Measurements from ENCODE around the gene EYS. TPM values are rescaled to one million over a fixed set of nuclear protein-coding genes. Genes with fewer than 3 reads are reported as not detected.

Gene EYS
- polyA plus RNA-seq, 2 of the 4 experiments (the other 2 are of a cell fraction), result 0.03 to 0.06 TPM

GRCh38 chr6:63807056-63807455 is 1900.0 kb downstream of the EYS start:
- Histone ChIP-seq H3K4me1 (peaks cover 31% of the 10 kb centered on the region), H3K9me3 (no peaks in the 10 kb centered on the region), H3K4me2 (peak overlapping the region; percentile 77), H3K27ac (peak overlapping the region; percentile 72 to 85), H3K4me3 (no peak overlapping the region)
- CTCF ChIA-PET, result no interaction called here
- TF ChIP-seq MYC (IDR thresholded peaks at IDR 0.05; ENCODE audit: borderline replicate concordance, low read length) (no peak), PBX3 (IDR thresholded peaks at IDR 0.05) (no peak), EP300 (IDR thresholded peaks at IDR 0.05) (no peak), MAX (IDR thresholded peaks at IDR 0.05) (no peak), POLR2AphosphoS2 (conservative IDR thresholded peaks at IDR 0.05; ENCODE audit: low read length) (no peak), E2F6 (IDR thresholded peaks at IDR 0.05; ENCODE audit: borderline replicate concordance, low read depth) (no peak), JUNB (IDR thresholded peaks at IDR 0.05) (no peak), RARB (CRISPR knock-in tag; IDR thresholded peaks at IDR 0.05) (no peak)
- ATAC-seq, result no peak
- POLR2A ChIA-PET, result interaction anchor here (0.7 kb wide), 1 partner anchor 33 kb away, joined by 3 read pairs; no protein-coding TSS in a partner anchor
- DNase-seq (ENCODE audit: low read depth in 1 of 2, low spot score in 1 of 2), result peak in 1 of 2 experiments; percentile 23
- FAIRE-seq, result no peak
- 45% methylated on average over 2 of the region's 2 CpGs for WGBS (ENCODE audit: missing lambda C conversion rate)

- H3K27ac ChIP-seq, result peak overlapping the region; percentile 72 to 85
Measured at GRCh38 chr6:63806573-63806913, 1900.5 kb downstream of the EYS start.

More at GRCh38 chr6:63806573-63806913, 1900.5 kb downstream of the EYS start:
- ATAC-seq (peak; percentile 57 to 71; a peak in 5 of 6 replicates), FAIRE-seq (no peak), DNase-seq (ENCODE audit: low read depth in 1 of 2, low spot score in 1 of 2) (no peak)
- Histone ChIP-seq H3K4me3 (no peak overlapping the region), H3K9me3 (no peaks in the 10 kb centered on the region), H3K4me1 (peaks cover 31% of the 10 kb centered on the region), H3K4me2 (peak overlapping the region; percentile 77)
- 4% methylated on average over 2 of the region's 2 CpGs for WGBS (ENCODE audit: missing lambda C conversion rate)
- TF ChIP-seq SMC3 (IDR thresholded peaks at IDR 0.05) (no peak), NPAS2 (CRISPR knock-in tag; IDR thresholded peaks at IDR 0.05; ENCODE audit: borderline replicate concordance) (no peak), HDAC2 (IDR thresholded peaks at IDR 0.05) (no peak), MAFK (IDR thresholded peaks at IDR 0.05; ENCODE audit: partially characterized antibody) (no peak), CTCF (IDR thresholded peaks at IDR 0.05) (no peak), USF2 (IDR thresholded peaks at IDR 0.05) (no peak), ZNF302 (CRISPR knock-in tag; IDR thresholded peaks at IDR 0.05) (no peak), JUN (IDR thresholded peaks at IDR 0.05) (0 out of 5 replicates have a peak, but pooled peaks of 1 of the 2 experiments have one; percentile 57), ESRRA (IDR thresholded peaks at IDR 0.05; ENCODE audit: borderline replicate concordance, low read length) (no peak), CBX2 (IDR thresholded peaks at IDR 0.05; ENCODE audit: borderline replicate concordance, low read depth) (no peak), FOSL2 (IDR thresholded peaks at IDR 0.05) (no peak), FOSL2 (CRISPR knock-in tag; IDR thresholded peaks at IDR 0.05) (no peak), HMGXB4 (CRISPR knock-in tag; IDR thresholded peaks at IDR 0.05; ENCODE audit: borderline replicate concordance) (no peak), EP300 (IDR thresholded peaks at IDR 0.05) (peak; percentile 15 to 53; a peak in 2 of 5 replicates), PHF8 (IDR thresholded peaks at IDR 0.05; ENCODE audit: borderline replicate concordance, low read depth) (no peak), MYC (IDR thresholded peaks at IDR 0.05; ENCODE audit: borderline replicate concordance, low read length) (no peak), RFX5 (IDR thresholded peaks at IDR 0.05) (no peak), FOSB (CRISPR knock-in tag; IDR thresholded peaks at IDR 0.05) (no peak), POLR2A (IDR thresholded peaks at IDR 0.05; ENCODE audit: low read length) (no peak), CBX8 (IDR thresholded peaks at IDR 0.05) (no peak), BCL3 (IDR thresholded peaks at IDR 0.05) (peak; percentile 9; the same call in 1 of the 3 replicates), JUNB (IDR thresholded peaks at IDR 0.05) (no peak), TP53 (CRISPR knock-in tag; IDR thresholded peaks at IDR 0.05) (no peak), ZSCAN20 (CRISPR knock-in tag; IDR thresholded peaks at IDR 0.05) (no peak)
- CTCF ChIA-PET, result no interaction called here
- POLR2A ChIA-PET, result interaction anchor here (0.7 kb wide), 1 partner anchor 33 kb away, joined by 3 read pairs; no protein-coding TSS in a partner anchor

Measured in A549 (cell line).